Gastrocnemius medialis (tissue), 4 donors: ENCODE data around the gene KLHL12. TPM values are rescaled to one million over a fixed set of nuclear protein-coding genes. Genes with fewer than 3 reads are reported as not detected.

ENCODE experiments used
- ATAC-seq, 2 donors: fragments of 150-250 bp; one replicate each; pipeline ENCODE4 v1.9.1; 2016
- DNase-seq, 2 donors: peaks; one replicate each; pipeline ENCODE4 v3.0.0-alpha.2; 2019
- H3K27ac ChIP-seq, 4 donors: fragments of 200-600 bp; sonication (generic); 1 replicate in 1 of 4; 2 replicates in 3 of 4; pipeline ENCODE4 v1.5.1; 2016 to 2018; ENCODE audit warnings: mild to moderate bottlenecking in 2 of 4, moderate library complexity in 1 of 4
- H3K27me3 ChIP-seq, 3 donors: fragments of 200-600 bp; sonication (generic) in 2 of 3; 1 replicate in 1 of 3; 2 replicates in 2 of 3; pipeline versions ENCODE4 v1.5.1 to v1.6.0; 2016 to 2019; ENCODE audit warnings: mild to moderate bottlenecking in 1 of 3, moderate library complexity in 1 of 3
- H3K36me3 ChIP-seq, 2 donors: fragments of 200-600 bp; sonication (generic) in 1 of 2; one replicate each; pipeline ENCODE4 v1.5.1; 2017 to 2018
- H3K4me1 ChIP-seq, 2 donors: fragments of 200-600 bp; sonication (generic) in 1 of 2; one replicate each; pipeline ENCODE4 v1.5.1; 2016 to 2017; ENCODE audit warnings: mild to moderate bottlenecking in 2 of 2
- H3K4me3 ChIP-seq, 4 donors: fragments of 200-600 bp; sonication (generic) in 3 of 4; 1 replicate in 1 of 4; 2 replicates in 3 of 4; pipeline ENCODE4 v1.5.1; 2016 to 2019; ENCODE audit warnings: mild to moderate bottlenecking in 2 of 4
- H3K9me3 ChIP-seq, 3 donors: fragments of 200-600 bp; sonication (generic) in 2 of 3; 1 replicate in 1 of 3; 2 replicates in 2 of 3; pipeline ENCODE4 v1.5.1; 2016 to 2019
- CTCF ChIP-seq, 5 experiments: fragments of 450-650 bp in 3 of 5; fragments of 200-600 bp in 2 of 5; sonication (generic) in 2 of 5; IDR thresholded peaks in 4 of 5; conservative IDR thresholded peaks in 1 of 5; 1 replicate in 4 of 5; 2 replicates in 1 of 5; pipeline ENCODE4 v1.5.1; 2016 to 2019; ENCODE audit warnings: antibody characterized with exemption in 5 of 5, mild to moderate bottlenecking in 3 of 5, moderate library complexity in 3 of 5
- POLR2A ChIP-seq, 2 donors: fragments of 450-650 bp; IDR thresholded peaks; one replicate each; pipeline ENCODE4 v1.6.1; 2017; ENCODE audit warnings: antibody characterized with exemption in 2 of 2, mild to moderate bottlenecking in 2 of 2, moderate library complexity in 2 of 2
- in situ Hi-C, 4 donors: fragments of 200-750 bp; cut with MboI; loops; one replicate each; pipeline versions ENCODE4 v1.15.0 to v1.8.0; 2017; ENCODE audit warnings: low sequenced_read_pairs in 4 of 4
- intact Hi-C: fragments of 100-400 bp; cut with DNase I; formaldehyde crosslinking; loops from one replicate; pipeline ENCODE4 v1.15.1; 2023; ENCODE audit warnings: low total_unique reads
- total RNA-seq, 4 donors: library from RNA; depleted of rRNA; stranded (reverse); fragments of >200 nt; gene quantifications; one replicate each; pipeline versions ENCODE4 v1.1.0 to v1.2.3, GENCODE V29; 2016

KLHL12 gene
- total RNA-seq, 4 donors from 2014 or later: 12.1 to 24.0 (median 12.6) TPM

DNA sequence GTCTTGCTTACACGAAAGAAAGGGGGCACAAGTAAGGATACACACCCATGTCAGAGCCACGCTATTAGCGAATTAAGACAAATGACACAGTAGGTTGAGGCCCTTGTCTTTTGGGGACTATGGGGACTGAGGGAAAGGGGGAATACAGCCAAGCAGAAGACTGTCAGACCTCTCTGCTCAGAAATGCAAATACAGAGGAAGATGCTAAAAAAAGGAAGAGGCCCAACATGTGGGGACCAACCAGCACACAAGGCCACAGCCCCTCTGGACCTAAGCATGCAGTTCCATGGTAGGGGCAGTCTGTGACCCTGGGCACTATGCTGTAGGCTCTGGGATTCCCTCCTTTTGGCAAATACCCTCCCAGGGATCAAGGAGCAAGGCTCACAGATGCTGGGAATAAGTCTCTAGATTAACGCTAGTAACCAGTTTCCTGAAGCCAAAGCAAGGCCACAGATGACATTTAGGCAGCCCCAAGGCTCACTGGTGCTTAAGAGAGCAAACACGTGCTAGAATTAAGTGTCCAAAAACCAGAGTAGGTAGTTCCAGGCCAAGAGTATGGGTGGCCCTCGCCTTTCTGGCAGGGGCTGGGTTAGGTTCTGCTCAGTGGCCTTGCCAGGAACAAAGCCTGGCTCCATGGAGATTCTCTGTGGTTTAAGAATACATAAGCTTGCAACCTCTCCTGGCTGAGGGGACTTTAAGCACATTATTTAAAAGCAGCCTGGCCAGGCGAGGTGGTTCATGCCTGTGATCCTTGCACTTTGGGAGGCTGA lies 76.3 kb downstream of the KLHL12 start:
- Histone ChIP-seq H3K27me3 (no peaks in the 10 kb centered on the region), H3K4me3 (no peak overlapping the region), H3K36me3 (no peaks in the 10 kb centered on the region), H3K4me1 (no peaks in the 10 kb centered on the region), H3K27ac (no peak overlapping the region), H3K9me3 (no peaks in the 10 kb centered on the region)
- in situ Hi-C loops (no loop called here), intact Hi-C loops (no loop called here)
- no peak for TF ChIP-seq CTCF (IDR thresholded peaks at IDR 0.05 in 4 of 5, conservative IDR thresholded peaks at IDR 0.05 in 1 of 5)
- TF ChIP-seq POLR2A (IDR thresholded peaks at IDR 0.05): no peak
- peak in 1 of 2 donors; percentile 33 for ATAC-seq
- DNase-seq: no peak

GRCh38 chr1:202848191-202848542 lies 78.9 kb downstream of the KLHL12 start:
- no peak overlapping the region for H3K27ac ChIP-seq
- ATAC-seq (no peak), DNase-seq (no peak)
- no peaks in the 10 kb centered on the region for H3K27me3 ChIP-seq
- H3K9me3 ChIP-seq: no peaks in the 10 kb centered on the region
- H3K36me3 ChIP-seq: no peaks in the 10 kb centered on the region
- TF ChIP-seq CTCF (IDR thresholded peaks at IDR 0.05 in 4 of 5, conservative IDR thresholded peaks at IDR 0.05 in 1 of 5) (no peak), POLR2A (IDR thresholded peaks at IDR 0.05) (no peak)
- no peak overlapping the region for H3K4me3 ChIP-seq
- in situ Hi-C loops: no loop called here
- H3K4me1 ChIP-seq: no peaks in the 10 kb centered on the region
- intact Hi-C loops: no loop called here

DNA sequence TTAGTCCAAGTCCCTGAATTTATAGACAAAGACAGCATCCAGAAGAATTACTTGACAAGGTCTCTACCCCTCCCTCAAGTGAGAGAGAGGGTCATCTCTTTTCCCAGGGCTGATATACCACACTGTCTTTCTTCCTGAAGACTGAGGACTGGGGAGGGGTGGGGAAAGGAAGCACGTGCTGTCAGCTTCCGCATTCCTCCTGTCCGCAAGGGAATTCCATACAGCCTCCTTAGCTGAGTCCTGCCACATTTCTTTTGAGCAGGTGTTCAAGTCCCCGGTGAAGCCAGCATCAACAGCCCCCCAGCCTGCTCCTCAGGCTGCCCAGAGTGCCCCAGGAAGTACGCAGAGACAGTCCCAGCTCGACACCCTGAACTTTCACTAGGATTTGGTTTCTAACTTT lies 82.1 kb downstream of the KLHL12 start:
- ATAC-seq (no peak), DNase-seq (no peak)
- in situ Hi-C loops (no loop called here), intact Hi-C loops (no loop called here)
- Histone ChIP-seq H3K27ac (no peak overlapping the region), H3K36me3 (no peaks in the 10 kb centered on the region), H3K9me3 (no peaks in the 10 kb centered on the region), H3K27me3 (no peaks in the 10 kb centered on the region), H3K4me3 (no peak overlapping the region), H3K4me1 (no peaks in the 10 kb centered on the region)
- TF ChIP-seq CTCF (IDR thresholded peaks at IDR 0.05 in 4 of 5, conservative IDR thresholded peaks at IDR 0.05 in 1 of 5) (no peak), POLR2A (IDR thresholded peaks at IDR 0.05) (no peak)

GRCh38 chr1:202844259-202844658 lies 82.8 kb downstream of the KLHL12 start:
- Histone ChIP-seq H3K4me3 (no peak overlapping the region), H3K36me3 (no peaks in the 10 kb centered on the region), H3K27me3 (no peaks in the 10 kb centered on the region), H3K27ac (no peak overlapping the region), H3K4me1 (no peaks in the 10 kb centered on the region), H3K9me3 (no peaks in the 10 kb centered on the region)
- ATAC-seq (no peak), DNase-seq (no peak)
- intact Hi-C loops (no loop called here), in situ Hi-C loops (no loop called here)
- no peak for TF ChIP-seq CTCF (IDR thresholded peaks at IDR 0.05 in 4 of 5, conservative IDR thresholded peaks at IDR 0.05 in 1 of 5)
- no peak for TF ChIP-seq POLR2A (IDR thresholded peaks at IDR 0.05)

DNA sequence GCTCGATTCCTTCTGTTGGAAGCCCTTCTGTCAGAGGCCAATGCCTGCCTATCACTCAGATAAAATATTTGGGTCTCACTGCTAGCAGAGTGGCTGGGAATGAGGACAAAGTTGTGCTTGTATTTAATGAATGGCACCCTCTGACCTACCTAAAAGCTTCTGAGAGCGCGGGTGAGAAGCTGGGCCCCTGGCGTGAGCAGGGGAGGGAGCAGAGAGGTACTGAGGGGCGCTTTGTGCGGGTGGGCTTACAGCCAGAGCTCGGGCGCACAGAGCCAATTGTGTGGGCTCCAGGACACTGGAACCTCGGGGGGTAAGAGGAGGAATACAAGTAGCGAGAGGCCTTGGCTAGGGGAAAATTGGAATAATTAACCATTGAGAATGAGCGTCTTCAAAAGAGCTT lies 84.0 kb downstream of the KLHL12 start:
- intact Hi-C loops (no loop called here), in situ Hi-C loops (no loop called here)
- H3K27me3 ChIP-seq: no peaks in the 10 kb centered on the region
- no peaks in the 10 kb centered on the region for H3K36me3 ChIP-seq
- H3K4me1 ChIP-seq: no peaks in the 10 kb centered on the region
- TF ChIP-seq POLR2A (IDR thresholded peaks at IDR 0.05) (no peak), CTCF (IDR thresholded peaks at IDR 0.05 in 4 of 5, conservative IDR thresholded peaks at IDR 0.05 in 1 of 5) (no peak)
- no peak overlapping the region for H3K4me3 ChIP-seq
- H3K27ac ChIP-seq: no peak overlapping the region
- no peak for DNase-seq
- H3K9me3 ChIP-seq: no peaks in the 10 kb centered on the region
- ATAC-seq: no peak
